Measurements from ENCODE around the gene FAM209A.
"Not testable (repeated sequence)": the region's sequence is repeated elsewhere in the genome, so short reads cannot be mapped to it uniquely, and the experiment has no call there.

Gene FAM209A

GRCh38 chr20:56524444-56524843, at the start of gene FAM209A:
TSS of gene FAM209A (plus strand) at chr20:56524744. CDS start at chr20:56524809, 65 bp downstream.
- DNase-seq = not testable (repeated sequence)

- peak; percentile 42 for DNase-seq
These were observed 40.6 kb upstream of the FAM209A start for GRCh38 chr20:56483970-56484369.

- peak; percentile 46 for DNase-seq
These were observed 37.3 kb upstream of the FAM209A start for GRCh38 chr20:56487216-56487615.

- DNase-seq = no peak
These were observed 36.0 kb upstream of the FAM209A start for GRCh38 chr20:56488566-56488965.

GRCh38 chr20:56501116-56501515, 23.4 kb upstream of the FAM209A start:
- no peak for DNase-seq

GRCh38 chr20:56503916-56504315, 20.6 kb upstream of the FAM209A start:
- no peak for DNase-seq

- DNase-seq = no peak
These were observed 20.1 kb upstream of the FAM209A start for GRCh38 chr20:56504373-56505005.

GRCh38 chr20:56506103-56506502, 18.4 kb upstream of the FAM209A start:
- no peak for DNase-seq

- DNase-seq = no peak
These were observed 12.6 kb upstream of the FAM209A start for GRCh38 chr20:56511926-56512325.

GRCh38 chr20:56513161-56514150, 11.1 kb upstream of the FAM209A start:
- no peak for DNase-seq

GRCh38 chr20:56516631-56517030, 7.9 kb upstream of the FAM209A start:
- DNase-seq = no peak

- no peak for DNase-seq
These were observed 7.3 kb upstream of the FAM209A start for GRCh38 chr20:56517211-56517610.

- no peak for DNase-seq
These were observed 6.9 kb upstream of the FAM209A start for GRCh38 chr20:56517641-56518040.

- no peak for DNase-seq
These were observed 6.4 kb upstream of the FAM209A start for GRCh38 chr20:56518126-56518525.

- DNase-seq = no peak
These were observed 5.7 kb upstream of the FAM209A start for GRCh38 chr20:56518721-56519398.

- DNase-seq = no peak
These were observed 5.0 kb upstream of the FAM209A start for GRCh38 chr20:56519551-56519950.

GRCh38 chr20:56520180-56520579, 4.4 kb upstream of the FAM209A start:
- no peak for DNase-seq

- not testable (repeated sequence) for DNase-seq
These were observed 3.7 kb upstream of the FAM209A start for GRCh38 chr20:56520746-56521354.

GRCh38 chr20:56522311-56522710, 2.2 kb upstream of the FAM209A start:
- no peak for DNase-seq

GRCh38 chr20:56527521-56527920, 3.0 kb downstream of the FAM209A start:
- DNase-seq = no peak

GRCh38 chr20:56532946-56533345, 8.4 kb downstream of the FAM209A start, which contains the start of gene FAM209B:
TSS of gene FAM209B (plus strand) at chr20:56533246. CDS start at chr20:56533342, 96 bp downstream.
- not testable (repeated sequence) for DNase-seq

GRCh38 chr20:56537997-56538396, 13.5 kb downstream of the FAM209A start:
- DNase-seq = no peak

GRCh38 chr20:56540415-56540814, 15.9 kb downstream of the FAM209A start:
- DNase-seq = no peak
